Measurements from ENCODE around the gene SMPD2. TPM values are rescaled to one million over a fixed set of nuclear protein-coding genes. Genes with fewer than 3 reads are reported as not detected.
A peak's percentile ranks its signal among the peaks of the same experiment; 100 is the strongest.

Gene SMPD2
- total and polyA plus RNA-seq, 7 donors = 2.1 to 9.6 (median 4.4) TPM

DNA sequence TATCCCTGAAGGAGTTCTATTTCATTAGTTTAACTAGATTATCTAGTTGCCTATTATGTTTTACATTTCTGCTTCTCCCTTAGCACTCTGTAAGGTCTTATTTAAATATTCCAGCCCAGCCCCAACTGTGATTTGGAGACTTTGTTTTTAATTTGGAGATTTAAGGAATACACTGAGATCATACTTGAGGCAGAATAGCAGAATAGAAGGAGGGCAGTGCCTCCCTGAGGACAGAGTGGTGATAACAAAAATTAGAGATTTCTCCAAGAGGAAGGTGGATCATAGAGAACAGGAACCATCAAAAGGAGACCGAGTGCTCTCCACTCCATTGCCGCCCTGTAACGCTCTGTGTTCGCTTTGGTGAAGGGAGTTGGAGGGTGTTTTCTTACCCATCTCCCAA lies 43.5 kb upstream of the SMPD2 start:
- 67 to 88% (median 74%) methylated on average over 4 of the region's 4 CpGs for WGBS, 3 donors
- H3K4me3 ChIP-seq = no peak overlapping the region

DNA sequence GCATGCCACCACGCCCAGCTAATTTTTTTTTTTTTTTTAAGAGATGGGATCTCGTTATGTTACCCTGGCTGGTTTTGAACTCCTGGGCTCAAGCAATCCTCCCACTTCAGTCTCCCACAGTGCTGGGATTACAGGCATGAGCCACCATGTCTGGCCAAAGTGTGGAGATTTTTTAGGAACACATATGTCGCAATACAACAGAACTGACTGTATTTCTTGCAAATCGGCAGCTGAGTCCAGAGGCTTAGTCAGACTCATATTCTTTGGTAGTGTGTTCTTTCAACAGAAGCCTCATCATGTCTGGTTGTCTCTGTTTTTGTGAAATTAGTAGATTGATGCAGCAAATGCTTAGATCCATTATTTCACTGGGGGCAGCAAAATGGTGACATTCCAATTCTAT lies 34.3 kb upstream of the SMPD2 start:
- Histone ChIP-seq H3K27me3 (ENCODE audit: insufficient read depth in 3 of 3, low read length in 2 of 3) (no peaks in the 10 kb centered on the region), H3K27ac (no peak overlapping the region), H3K9me3 (no peaks in the 10 kb centered on the region), H3K36me3 (ENCODE audit: insufficient read depth in 1 of 2, low read depth in 1 of 2) (no peaks in the 10 kb centered on the region), H3K4me1 (no peaks in the 10 kb centered on the region), H3K4me3 (no peak overlapping the region)
- intact Hi-C loops (cut with DNase I) = no loop called here
- DNase-seq = no peak
- peak in 1 of 4 donors; percentile 42 for ATAC-seq
- 77 to 87% (median 85%) methylated on average over 4 of the region's 4 CpGs for WGBS, 3 donors
- TF ChIP-seq, protein P1, sequence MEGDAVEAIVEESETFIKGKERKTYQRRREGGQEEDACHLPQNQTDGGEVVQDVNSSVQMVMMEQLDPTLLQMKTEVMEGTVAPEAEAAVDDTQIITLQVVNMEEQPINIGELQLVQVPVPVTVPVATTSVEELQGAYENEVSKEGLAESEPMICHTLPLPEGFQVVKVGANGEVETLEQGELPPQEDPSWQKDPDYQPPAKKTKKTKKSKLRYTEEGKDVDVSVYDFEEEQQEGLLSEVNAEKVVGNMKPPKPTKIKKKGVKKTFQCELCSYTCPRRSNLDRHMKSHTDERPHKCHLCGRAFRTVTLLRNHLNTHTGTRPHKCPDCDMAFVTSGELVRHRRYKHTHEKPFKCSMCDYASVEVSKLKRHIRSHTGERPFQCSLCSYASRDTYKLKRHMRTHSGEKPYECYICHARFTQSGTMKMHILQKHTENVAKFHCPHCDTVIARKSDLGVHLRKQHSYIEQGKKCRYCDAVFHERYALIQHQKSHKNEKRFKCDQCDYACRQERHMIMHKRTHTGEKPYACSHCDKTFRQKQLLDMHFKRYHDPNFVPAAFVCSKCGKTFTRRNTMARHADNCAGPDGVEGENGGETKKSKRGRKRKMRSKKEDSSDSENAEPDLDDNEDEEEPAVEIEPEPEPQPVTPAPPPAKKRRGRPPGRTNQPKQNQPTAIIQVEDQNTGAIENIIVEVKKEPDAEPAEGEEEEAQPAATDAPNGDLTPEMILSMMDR (IDR thresholded peaks at IDR 0.05) = no peak

More for the DNA sequence above, 43.5 kb upstream of the SMPD2 start:
- no peaks in the 10 kb centered on the region for H3K9me3 ChIP-seq
- intact Hi-C loops (cut with DNase I) = no loop called here
- H3K27me3 ChIP-seq (ENCODE audit: insufficient read depth in 3 of 3, low read length in 2 of 3) = no peaks in the 10 kb centered on the region
- no peak for DNase-seq
- H3K4me1 ChIP-seq = no peaks in the 10 kb centered on the region
- TF ChIP-seq, protein P1 (IDR thresholded peaks at IDR 0.05) = peak; percentile 27
- no peak overlapping the region for H3K27ac ChIP-seq
- no peaks in the 10 kb centered on the region for H3K36me3 ChIP-seq (ENCODE audit: insufficient read depth in 1 of 2, low read depth in 1 of 2)
- peak; percentile 36 to 77 (median 61) for ATAC-seq

DNA sequence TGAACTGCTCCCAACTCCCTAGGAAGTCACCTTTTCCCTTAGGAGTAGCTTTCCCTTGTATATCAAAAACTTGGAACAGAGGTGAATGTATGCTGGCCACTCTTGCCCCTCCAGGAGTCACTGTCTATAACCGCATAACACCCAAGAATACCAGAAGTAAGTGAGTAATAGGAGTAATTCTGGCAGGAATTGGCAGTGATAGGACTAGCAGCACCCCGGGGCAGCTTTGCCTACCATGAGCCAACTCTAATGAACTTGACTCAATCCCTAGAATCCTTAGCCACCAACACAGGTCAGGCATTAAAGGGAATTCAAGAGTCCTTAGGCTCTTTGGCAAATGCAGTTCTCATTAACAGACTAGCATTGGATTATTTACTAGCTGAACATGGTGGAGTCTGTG lies 29.5 kb upstream of the SMPD2 start:
- TF ChIP-seq, protein P1 (IDR thresholded peaks at IDR 0.05) = no peak
- H3K9me3 ChIP-seq = no peaks in the 10 kb centered on the region
- ATAC-seq = no peak
- no peaks in the 10 kb centered on the region for H3K36me3 ChIP-seq (ENCODE audit: insufficient read depth in 1 of 2, low read depth in 1 of 2)
- DNase-seq = no peak
- 85 to 90% (median 86%) methylated on average over 2 of the region's 2 CpGs for WGBS, 3 donors
- intact Hi-C loops (cut with DNase I) = no loop called here
- no peak overlapping the region for H3K27ac ChIP-seq
- no peaks in the 10 kb centered on the region for H3K27me3 ChIP-seq (ENCODE audit: insufficient read depth in 3 of 3, low read length in 2 of 3)
- no peak overlapping the region for H3K4me3 ChIP-seq
- no peaks in the 10 kb centered on the region for H3K4me1 ChIP-seq

DNA sequence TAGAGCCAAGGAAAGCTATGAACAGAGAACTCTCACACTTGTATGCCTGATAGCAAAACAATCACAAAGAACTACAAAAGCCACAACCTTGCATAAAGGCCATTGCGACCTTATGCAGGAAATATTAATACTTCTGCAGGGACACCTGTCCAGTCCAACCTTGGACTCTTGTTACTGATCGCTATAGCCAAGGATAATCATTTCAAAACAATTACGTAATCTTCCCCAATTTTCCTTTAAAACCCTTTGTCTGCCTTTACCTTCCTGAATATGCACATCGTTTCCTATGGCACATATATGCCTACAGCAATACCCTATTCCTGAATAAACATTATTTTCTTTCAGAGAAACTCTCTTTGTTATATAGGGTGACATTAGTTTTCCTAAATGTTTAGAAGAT lies 22.9 kb upstream of the SMPD2 start:
- no peak overlapping the region for H3K27ac ChIP-seq
- no peak overlapping the region for H3K4me3 ChIP-seq
- TF ChIP-seq, protein P1 (IDR thresholded peaks at IDR 0.05) = no peak
- no peaks in the 10 kb centered on the region for H3K9me3 ChIP-seq
- H3K36me3 ChIP-seq (ENCODE audit: insufficient read depth in 1 of 2, low read depth in 1 of 2) = no peaks in the 10 kb centered on the region
- no peaks in the 10 kb centered on the region for H3K4me1 ChIP-seq
- 90 to 96% (median 90%) methylated on average over 4 of the region's 4 CpGs for WGBS, 3 donors
- intact Hi-C loops (cut with DNase I) = no loop called here
- no peaks in the 10 kb centered on the region for H3K27me3 ChIP-seq (ENCODE audit: insufficient read depth in 3 of 3, low read length in 2 of 3)
- no peak for DNase-seq
- ATAC-seq = no peak

DNA sequence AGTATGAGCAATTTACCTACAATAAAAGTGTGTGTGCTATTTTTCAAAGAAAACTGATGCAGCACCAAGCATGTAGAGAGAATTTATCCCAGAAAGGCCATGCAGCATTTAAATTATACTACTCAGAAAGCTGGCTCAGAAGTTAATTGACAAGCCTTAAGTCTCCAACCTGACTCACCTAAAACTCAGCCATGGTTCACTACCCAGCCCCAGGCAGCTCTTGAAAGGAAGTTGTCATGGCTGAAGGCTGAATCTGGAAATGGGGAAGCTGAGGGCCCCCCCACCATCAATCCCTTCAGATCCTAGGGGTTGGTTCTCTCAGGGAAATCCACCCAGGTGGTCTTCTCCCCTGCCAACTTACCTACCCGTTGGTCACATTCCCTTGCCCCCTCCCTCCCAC lies 19.8 kb upstream of the SMPD2 start:
- intact Hi-C loops (cut with DNase I) = no loop called here
- no peak for ATAC-seq

More for the DNA sequence above, 19.8 kb upstream of the SMPD2 start:
- no peak overlapping the region for H3K4me3 ChIP-seq
- H3K9me3 ChIP-seq = no peaks in the 10 kb centered on the region
- DNase-seq = no peak
- H3K27me3 ChIP-seq (ENCODE audit: insufficient read depth in 3 of 3, low read length in 2 of 3) = no peaks in the 10 kb centered on the region
- no peaks in the 10 kb centered on the region for H3K36me3 ChIP-seq (ENCODE audit: insufficient read depth in 1 of 2, low read depth in 1 of 2)
- no peak overlapping the region for H3K27ac ChIP-seq
- TF ChIP-seq, protein P1 (IDR thresholded peaks at IDR 0.05) = no peak
- WGBS, 3 donors = 33 to 45% (median 43%) methylated on average over 1 of the region's 1 CpG
- H3K4me1 ChIP-seq = no peaks in the 10 kb centered on the region

All from psoas muscle (tissue), 8 donors.